AG09309 (cell line): ENCODE results near the gene OBSCN.
A peak's percentile ranks its signal among the peaks of the same experiment; 100 is the strongest.

Experiments
- DNase-seq: peaks from one replicate; pipeline ENCODE4 v3.0.0-alpha.2; 2010; ENCODE audit warnings: low read depth
- H3K4me3 ChIP-seq: 2 replicates; pipeline ENCODE4 v1.5.1; 2011; ENCODE audit warnings: mild to moderate bottlenecking, low read depth, low read length, moderate library complexity; ENCODE audit not compliant: control insufficient read depth
- TF ChIP-seq, protein P1 (sequence below): IDR thresholded peaks from 2 replicates; pipeline ENCODE4 v1.5.1; 2011; ENCODE audit warnings: mild to moderate bottlenecking, low read depth, low read length, inconsistent platforms; ENCODE audit not compliant: insufficient read depth, control insufficient read depth; ENCODE audit errors: missing control alignments

OBSCN gene

DNA sequence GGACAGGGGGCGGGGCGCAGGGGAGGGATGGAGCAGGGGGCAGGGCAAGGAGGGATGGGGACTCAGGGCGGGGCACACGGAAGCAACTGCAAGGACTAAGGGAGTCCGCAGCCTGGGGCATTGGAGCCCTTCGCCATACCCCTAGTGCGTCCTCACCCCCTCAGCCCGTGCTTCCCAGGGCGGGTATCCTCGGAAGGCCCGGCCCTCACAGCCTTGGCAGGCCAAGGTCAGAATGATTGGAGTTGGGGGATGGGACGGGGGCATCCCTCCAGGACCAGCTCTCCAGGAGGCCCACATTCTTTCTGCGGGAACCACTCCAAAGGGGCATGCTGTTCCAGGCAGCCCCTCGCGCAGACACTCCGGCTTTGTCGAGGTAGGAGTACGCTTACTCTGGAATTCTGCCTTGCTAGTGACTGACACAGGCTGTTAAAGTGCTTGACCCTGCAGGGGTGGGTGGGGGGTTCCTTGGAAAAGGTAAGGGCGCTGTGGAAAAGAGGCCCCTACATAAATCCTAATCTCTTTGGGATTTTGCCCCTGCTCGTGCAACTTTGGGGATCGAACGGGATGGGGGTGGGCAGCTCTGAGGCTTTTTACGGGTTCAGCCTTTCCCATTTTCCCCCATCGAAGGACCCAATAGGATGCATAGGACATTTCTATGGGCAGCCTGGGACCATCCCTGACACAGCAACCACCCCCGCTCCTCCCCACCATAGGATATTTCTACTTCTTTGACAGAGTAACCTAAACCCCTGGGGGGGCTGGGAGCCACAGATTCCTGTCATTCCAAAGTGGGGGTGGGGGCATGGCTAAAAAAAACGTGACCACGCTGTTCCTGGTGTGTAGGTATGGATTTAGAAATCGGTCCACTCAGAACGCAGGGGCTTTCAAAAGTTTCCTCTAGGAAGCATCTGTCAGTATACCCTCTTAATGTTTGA is 199.5 kb downstream of the OBSCN start:
- TF ChIP-seq, protein P1, sequence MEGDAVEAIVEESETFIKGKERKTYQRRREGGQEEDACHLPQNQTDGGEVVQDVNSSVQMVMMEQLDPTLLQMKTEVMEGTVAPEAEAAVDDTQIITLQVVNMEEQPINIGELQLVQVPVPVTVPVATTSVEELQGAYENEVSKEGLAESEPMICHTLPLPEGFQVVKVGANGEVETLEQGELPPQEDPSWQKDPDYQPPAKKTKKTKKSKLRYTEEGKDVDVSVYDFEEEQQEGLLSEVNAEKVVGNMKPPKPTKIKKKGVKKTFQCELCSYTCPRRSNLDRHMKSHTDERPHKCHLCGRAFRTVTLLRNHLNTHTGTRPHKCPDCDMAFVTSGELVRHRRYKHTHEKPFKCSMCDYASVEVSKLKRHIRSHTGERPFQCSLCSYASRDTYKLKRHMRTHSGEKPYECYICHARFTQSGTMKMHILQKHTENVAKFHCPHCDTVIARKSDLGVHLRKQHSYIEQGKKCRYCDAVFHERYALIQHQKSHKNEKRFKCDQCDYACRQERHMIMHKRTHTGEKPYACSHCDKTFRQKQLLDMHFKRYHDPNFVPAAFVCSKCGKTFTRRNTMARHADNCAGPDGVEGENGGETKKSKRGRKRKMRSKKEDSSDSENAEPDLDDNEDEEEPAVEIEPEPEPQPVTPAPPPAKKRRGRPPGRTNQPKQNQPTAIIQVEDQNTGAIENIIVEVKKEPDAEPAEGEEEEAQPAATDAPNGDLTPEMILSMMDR, result no peak
- H3K4me3 ChIP-seq, result peak overlapping the region; percentile 64
- DNase-seq, result no peak

DNA sequence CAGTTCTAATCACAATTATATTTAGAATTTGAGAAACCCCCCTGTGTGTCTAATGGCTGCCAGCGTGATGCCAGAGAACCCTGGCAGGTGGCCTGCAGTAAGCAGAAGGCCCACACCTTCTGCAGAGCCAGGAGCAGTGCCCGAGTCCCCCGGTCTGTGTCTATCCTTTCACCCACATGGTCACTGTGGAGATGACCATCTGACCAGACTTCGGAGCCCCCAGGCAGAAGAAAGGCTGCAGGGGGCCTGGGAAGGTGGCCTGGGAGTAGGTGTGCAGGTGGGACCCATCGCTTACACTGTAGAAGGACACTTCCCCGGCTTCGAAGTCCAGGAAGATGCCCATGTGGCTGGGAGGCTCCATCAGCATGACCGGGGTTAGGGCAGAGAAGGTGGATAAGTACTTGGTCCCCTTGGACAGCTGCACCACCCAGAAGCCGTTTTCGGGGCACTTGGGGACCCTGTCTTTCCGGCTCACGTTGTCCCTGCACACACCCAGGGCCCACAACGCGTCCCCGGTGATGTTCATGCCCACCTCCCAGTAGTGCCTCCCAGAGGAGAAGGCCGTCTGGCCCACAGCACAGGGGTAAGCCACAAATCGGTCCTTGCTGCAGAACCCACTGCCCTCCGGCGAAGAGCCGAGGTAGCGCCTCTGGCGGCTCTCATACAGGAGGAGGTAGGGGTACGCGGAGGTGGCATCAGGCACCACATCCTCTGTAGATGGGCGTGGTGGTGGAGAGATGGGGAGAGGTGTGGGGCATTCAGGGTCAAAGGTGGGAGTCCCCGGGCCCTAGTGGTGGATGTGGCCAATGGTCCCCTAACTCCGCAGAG is 200.4 kb downstream of the OBSCN start:
- H3K4me3 ChIP-seq, result peak overlapping the region; percentile 64
- TF ChIP-seq, protein P1, result no peak
- DNase-seq, result no peak

DNA sequence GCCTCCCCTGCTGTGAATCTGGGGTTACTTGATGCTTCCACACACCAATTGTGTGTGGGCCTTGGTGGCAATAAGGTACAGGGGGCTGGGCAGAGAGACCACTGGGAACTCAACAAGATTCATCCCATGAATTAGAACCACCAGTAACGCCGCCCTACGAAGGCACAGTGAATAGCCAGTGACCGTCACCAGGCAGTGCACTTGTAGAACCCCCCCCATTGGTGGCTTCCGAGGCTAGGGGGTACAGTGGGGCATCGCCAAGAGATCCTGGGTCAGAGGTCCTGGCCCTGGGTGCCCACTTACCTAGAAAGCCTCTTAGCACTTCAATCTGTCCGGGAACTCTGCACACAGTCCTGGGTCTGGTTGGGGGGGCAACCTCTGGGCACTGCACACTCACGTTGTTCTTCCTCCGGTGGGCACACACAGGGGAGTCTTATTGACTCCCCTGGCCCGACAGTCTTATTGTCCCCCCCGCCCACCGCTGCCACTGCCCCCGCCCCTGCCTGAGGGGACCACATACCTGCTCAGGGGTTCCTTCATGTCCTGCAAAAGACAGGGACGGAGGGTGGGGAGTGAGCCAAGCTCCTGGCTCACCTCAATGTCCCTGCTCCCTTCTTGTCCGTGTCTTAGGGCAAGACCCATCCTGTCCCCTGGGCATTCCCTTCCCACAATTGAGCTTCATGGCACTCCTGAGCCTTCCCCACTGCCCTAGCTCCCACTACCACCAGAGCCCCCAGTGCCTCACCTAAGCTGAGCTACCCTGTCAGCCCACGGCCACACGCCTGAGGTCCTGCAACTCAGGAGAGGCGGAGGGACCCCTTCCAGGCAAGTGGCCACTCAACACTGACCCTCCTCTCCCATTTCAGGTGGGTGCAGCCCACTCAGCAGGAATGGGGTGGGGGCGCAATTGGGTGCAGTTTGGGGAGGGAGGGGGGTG is 201.3 kb downstream of the OBSCN start:
- no peak overlapping the region for H3K4me3 ChIP-seq
- no peak for DNase-seq
- TF ChIP-seq, protein P1, result no peak

DNA sequence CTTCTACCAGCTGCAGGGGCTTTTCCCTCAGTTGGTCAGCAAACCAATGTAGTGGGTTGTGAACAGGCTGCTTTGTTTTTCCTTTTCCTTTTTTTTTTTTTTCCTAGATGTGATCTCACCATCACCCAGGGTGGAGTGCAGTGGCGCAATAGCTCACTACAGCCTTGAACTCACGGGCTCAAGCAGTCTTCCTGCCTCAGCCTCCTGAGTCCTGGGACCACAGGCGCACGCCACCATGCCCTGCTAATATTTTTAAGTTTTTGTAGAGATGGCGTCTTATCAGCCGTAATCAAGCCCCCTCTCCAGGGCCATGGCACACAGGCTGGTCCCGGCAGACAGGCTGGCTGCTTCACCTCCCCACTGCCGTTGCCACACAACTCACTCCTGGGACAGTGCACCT is 202.2 kb downstream of the OBSCN start:
- DNase-seq, result no peak
- TF ChIP-seq, protein P1, result no peak

DNA sequence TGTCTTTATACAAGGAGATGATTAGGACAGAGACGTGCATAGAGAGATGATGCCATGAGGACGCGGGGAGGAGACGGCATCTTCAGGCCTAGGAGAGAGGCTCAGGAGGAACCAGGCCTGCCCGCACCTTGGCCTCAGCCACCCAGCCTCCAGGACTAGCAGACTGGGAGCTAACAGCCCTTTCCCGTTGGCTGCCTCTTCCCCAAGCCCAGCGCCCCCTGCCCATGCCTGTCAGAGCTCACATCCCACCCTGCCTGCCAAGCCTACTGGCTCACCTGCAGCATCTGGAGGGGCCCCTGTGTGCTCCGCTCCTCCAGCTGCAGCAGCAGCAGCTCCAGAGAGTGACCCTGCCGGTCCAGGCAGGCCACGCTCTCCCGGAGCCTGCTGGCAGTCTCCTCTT is 202.8 kb downstream of the OBSCN start:
- TF ChIP-seq, protein P1, result no peak
- DNase-seq, result no peak
- H3K4me3 ChIP-seq, result no peak overlapping the region

More for the DNA sequence above, 202.2 kb downstream of the OBSCN start:
- H3K4me3 ChIP-seq, result no peak overlapping the region

GRCh38 chr1:228411121-228411520 is 203.3 kb downstream of the OBSCN start:
- H3K4me3 ChIP-seq, result no peak overlapping the region
- DNase-seq, result no peak
- TF ChIP-seq, protein P1, result no peak
